GM12878 (cell line): ENCODE data around the gene RFFL. TPM values are rescaled to one million over a fixed set of nuclear protein-coding genes. Genes with fewer than 3 reads are reported as not detected.

ENCODE experiments used
- ATAC-seq: fragments of 200-7000 bp; cut with Tn5 transposase; 3 replicates; pipeline ENCODE4 v1.9.1; 2020; ENCODE audit warnings: mild to moderate bottlenecking, moderate library complexity
- BruUV-seq: library from RNA; stranded (reverse); fragments of 400-500 nt; replicated peaks from 2 replicates; lab custom pipeline; 2021; lab: Mats Ljungman, UMichigan
- CTCF ChIA-PET: fragments of 300-600 bp; sonication (Branson Sonifier 250); formaldehyde crosslinking; extraction: SDS; loops from one replicate; lab custom pipeline; 2021; ENCODE audit warnings: inconsistent platforms; lab: Yijun Ruan, JAX
- POLR2A ChIA-PET: fragments of 350-600 bp; formaldehyde crosslinking; extraction: SDS; loops from one replicate; lab custom pipeline; 2021; ENCODE audit warnings: inconsistent platforms; lab: Charles Lee
- RAD21 ChIA-PET: fragments of 300-600 bp; sonication (Branson Sonifier 250); formaldehyde crosslinking; loops from one replicate; lab custom pipeline; 2023; ENCODE audit warnings: antibody characterized with exemption; ENCODE audit not compliant: unreplicated experiment; lab: Charles Lee
- SMC1A ChIA-PET: fragments of 300-600 bp; sonication (Branson Sonifier 250); formaldehyde crosslinking; loops from one replicate; lab custom pipeline; 2023; ENCODE audit not compliant: unreplicated experiment, uncharacterized antibody; lab: Charles Lee
- DNase-seq: peaks from one replicate; pipeline ENCODE4 v3.0.0-alpha.2; 2011; ENCODE audit warnings: low read depth, low spot score
- FAIRE-seq: peaks from 3 replicates; lab custom pipeline; 2011; peaks lifted over from hg19 to GRCh38; lab: Jason Lieb, UNC
- H2AFZ ChIP-seq: 2 replicates; pipeline ENCODE4 v1.6.0; 2011; ENCODE audit warnings: low read depth, low read length, control low read depth; ENCODE audit not compliant: control insufficient read depth
- H3K27ac ChIP-seq: 2 replicates; pipeline ENCODE4 v1.5.1; 2011; ENCODE audit warnings: control low read depth; ENCODE audit not compliant: control insufficient read depth, insufficient read depth
- H3K27me3 ChIP-seq, 2 experiments: replicated peaks in 1 of 2; 2 replicates each; pipeline versions ENCODE4 v1.6.0 to v1.6.1; 2011; ENCODE audit warnings: low read length in 1 of 2; ENCODE audit not compliant: control insufficient read depth in 2 of 2, insufficient read depth in 2 of 2
- H3K36me3 ChIP-seq, 2 experiments: 2 replicates each; pipeline ENCODE4 v1.5.1; 2011; ENCODE audit warnings: low read length in 1 of 2; ENCODE audit not compliant: control insufficient read depth in 2 of 2, insufficient read depth in 2 of 2
- H3K4me1 ChIP-seq: 2 replicates; pipeline ENCODE4 v1.6.1; 2011; ENCODE audit warnings: mild to moderate bottlenecking, low read length, moderate library complexity, mixed read lengths; ENCODE audit not compliant: control insufficient read depth, insufficient read depth
- H3K4me2 ChIP-seq: 2 replicates; pipeline ENCODE4 v1.6.0; 2011; ENCODE audit warnings: control low read depth; ENCODE audit not compliant: control insufficient read depth, insufficient read depth
- H3K4me3 ChIP-seq: fragments of 200-600 bp; sonication (generic); 2 replicates; pipeline ENCODE4 v1.5.1; 2016
- H3K79me2 ChIP-seq: 2 replicates; pipeline ENCODE4 v1.6.0; 2011; ENCODE audit warnings: low read length; ENCODE audit not compliant: control insufficient read depth, insufficient read depth
- H3K9ac ChIP-seq: 2 replicates; pipeline ENCODE4 v1.8.0; 2011; ENCODE audit warnings: low read length, control low read depth, mixed read lengths; ENCODE audit not compliant: control insufficient read depth, insufficient read depth
- H3K9me3 ChIP-seq: replicated peaks from 3 replicates; pipeline ENCODE4 v1.5.1; 2011; ENCODE audit warnings: mild to moderate bottlenecking, low read length; ENCODE audit not compliant: control insufficient read depth, insufficient read depth
- H4K20me1 ChIP-seq: 2 replicates; pipeline ENCODE4 v1.6.0; 2011; ENCODE audit not compliant: control insufficient read depth, insufficient read depth
- ASH2L ChIP-seq: fragments of 300-600, 200-600 bp; sonication (generic); IDR thresholded peaks from 2 replicates; pipeline ENCODE4 v1.6.1; 2017; ENCODE audit warnings: low read depth, mild to moderate bottlenecking, borderline replicate concordance
- RFX5 ChIP-seq: IDR thresholded peaks from 2 replicates; pipeline ENCODE4 v1.6.1; 2011; ENCODE audit warnings: low read depth, low read length, improper control_type of control experiment
- SREBF2 ChIP-seq: IDR thresholded peaks from 2 replicates; pipeline ENCODE4 v1.6.1; 2012; ENCODE audit warnings: mild to moderate bottlenecking, low read length
- ZNF217 ChIP-seq: fragments of 450-650 bp; IDR thresholded peaks from 2 replicates; pipeline ENCODE4 v1.6.1; 2017; ENCODE audit warnings: antibody characterized with exemption, mild to moderate bottlenecking
- WGBS: methylation state at CpG from one replicate; pipeline ENCODE4 v1.1.6; 2016; ENCODE audit warnings: low lambda C conversion rate; ENCODE audit not compliant: insufficient replicate concordance, insufficient coverage; ENCODE audit errors: missing lambda C conversion rate; 5-methylcytosine and 5-hydroxymethylcytosine counted together
- in situ Hi-C: fragments of 300-500 bp; cut with MboI; formaldehyde crosslinking; loops from 9 replicates; pipeline ENCODE4 v1.14.3; 2018; ENCODE audit warnings: mixed read lengths
- intact Hi-C: fragments of 100-400 bp; cut with micrococcal nuclease; formaldehyde crosslinking; loops from one replicate; pipeline ENCODE4 v1.14.2; 2022; ENCODE audit not compliant: unreplicated experiment
- polyA plus RNA-seq, 11 experiments: library from polyadenylated mRNA; depleted of rRNA in 4 of 11; unstranded in 6 of 11; stranded (reverse) in 5 of 11; fragments of >200 nt; fragmentation: Nextera tagmentation in 4 of 11; fragmentation: Illumina TruSeq in 1 of 11; extraction: Ambion mirVana in 4 of 11; extraction: Trizol in 1 of 11; gene quantifications; 1 replicate in 1 of 11; 2 replicates in 10 of 11; pipeline versions ENCODE4 v1.2.1 to v1.2.3, GENCODE V29; 2011 to 2016; ENCODE audit warnings: inconsistent platforms in 2 of 11, missing spikeins in 2 of 11, low read depth in 1 of 11
- total RNA-seq, 4 experiments: library from RNA; depleted of rRNA in 3 of 4; stranded (reverse); fragments of >200 nt in 3 of 4; fragmentation: Illumina TruSeq in 1 of 4; extraction: Trizol in 1 of 4; gene quantifications; 2 replicates each; pipeline versions ENCODE4 v1.2.1 to v1.2.3, GENCODE V29; 2013 to 2021
- TF ChIP-seq, protein P1 (sequence below): fragments of 450-650 bp; IDR thresholded peaks from 2 replicates; pipeline ENCODE4 v1.6.1; 2017; ENCODE audit warnings: mild to moderate bottlenecking, moderate library complexity
- TF ChIP-seq, protein P2 (sequence below), 3 experiments: IDR thresholded peaks in 2 of 3; conservative IDR thresholded peaks in 1 of 3; 2 replicates each; pipeline ENCODE4 v1.5.1; 2011; ENCODE audit warnings: low read depth in 3 of 3, low read length in 3 of 3, mild to moderate bottlenecking in 3 of 3, control low read depth in 2 of 3, moderate library complexity in 2 of 3, inconsistent platforms in 1 of 3, mixed read lengths in 1 of 3; ENCODE audit not compliant: control insufficient read depth in 2 of 3, insufficient read depth in 1 of 3; ENCODE audit errors: extremely low read depth in 1 of 3
- TF ChIP-seq, protein P3 (sequence below): fragments of 450-650 bp; IDR thresholded peaks from 2 replicates; pipeline ENCODE4 v1.6.1; 2016; ENCODE audit warnings: mild to moderate bottlenecking, moderate library complexity, borderline replicate concordance
- TF ChIP-seq, protein P4 (sequence below): IDR thresholded peaks from 2 replicates; pipeline ENCODE4 v1.6.1; 2011; ENCODE audit warnings: low read depth, mild to moderate bottlenecking, low read length, moderate library complexity, borderline replicate concordance; ENCODE audit errors: extremely low read depth

RFFL gene
- total and polyA plus RNA-seq, 10 of the 15 experiments (the other 5 are each of a cell fraction or from before 2014, with no cell fraction given), result 4.7 to 56.1 (median 26.9) TPM

DNA sequence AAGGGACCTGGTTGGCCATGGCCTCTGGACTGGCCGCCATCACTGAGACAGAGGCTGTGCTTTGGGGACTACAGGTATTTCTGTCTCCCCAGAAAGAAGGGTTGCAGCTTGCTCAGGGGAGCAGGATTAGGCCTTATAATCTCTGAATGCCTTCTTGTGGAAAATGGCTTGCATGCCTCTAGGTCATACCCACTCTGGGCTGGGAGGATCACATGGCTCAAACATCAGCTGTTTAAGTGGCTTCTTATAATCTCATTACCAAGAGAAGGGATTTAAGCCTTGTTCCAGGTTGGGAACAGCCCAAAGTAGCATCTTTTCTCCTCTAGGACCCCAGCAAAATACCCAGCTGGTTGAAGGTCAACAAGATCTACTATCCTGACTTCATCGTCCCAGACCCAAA, 64.1 kb downstream of the RFFL start:
- ChIA-PET RAD21 (interaction anchor here (1.3 to 5.5 kb wide), 5 partner anchors 20 to 121 kb away, joined by 3 to 32 read pairs (median 4); partner anchors contain the start of genes RAD51D and RFFL), POLR2A (interaction anchor here (1.1 to 1.3 kb wide), 2 partner anchors 119 to 141 kb away, joined by 3 to 5 read pairs; no protein-coding TSS in a partner anchor), SMC1A (interaction anchor here (0.6 to 7.2 kb wide), 8 partner anchors 8 to 118 kb away, joined by 3 to 101 read pairs (median 8); partner anchors contain the start of genes RAD51D and RFFL), CTCF (interaction anchor here (0.8 to 9.8 kb wide), 17 partner anchors 9 to 123 kb away, joined by 3 to 149 read pairs (median 4); partner anchors contain the start of genes CCT6B, FNDC8, RAD51D and RFFL)
- peaks cover 21 to 25% of the 10 kb centered on the region in 2 experiments; a peak in 3 of 4 replicates for H3K36me3 ChIP-seq
- DNase-seq (no peak), ATAC-seq (no peak), FAIRE-seq (no peak)
- H3K4me1 ChIP-seq, result no peaks in the 10 kb centered on the region; the same call in 1 of the 2 replicates
- in situ Hi-C loops (loop anchor here (5.0 kb wide), 2 partner anchors 93 to 118 kb away; partner anchors contain the start of gene RAD51D), intact Hi-C loops (no loop called here)
- TF ChIP-seq RFX5, result no peak
- TF ChIP-seq, protein P1, sequence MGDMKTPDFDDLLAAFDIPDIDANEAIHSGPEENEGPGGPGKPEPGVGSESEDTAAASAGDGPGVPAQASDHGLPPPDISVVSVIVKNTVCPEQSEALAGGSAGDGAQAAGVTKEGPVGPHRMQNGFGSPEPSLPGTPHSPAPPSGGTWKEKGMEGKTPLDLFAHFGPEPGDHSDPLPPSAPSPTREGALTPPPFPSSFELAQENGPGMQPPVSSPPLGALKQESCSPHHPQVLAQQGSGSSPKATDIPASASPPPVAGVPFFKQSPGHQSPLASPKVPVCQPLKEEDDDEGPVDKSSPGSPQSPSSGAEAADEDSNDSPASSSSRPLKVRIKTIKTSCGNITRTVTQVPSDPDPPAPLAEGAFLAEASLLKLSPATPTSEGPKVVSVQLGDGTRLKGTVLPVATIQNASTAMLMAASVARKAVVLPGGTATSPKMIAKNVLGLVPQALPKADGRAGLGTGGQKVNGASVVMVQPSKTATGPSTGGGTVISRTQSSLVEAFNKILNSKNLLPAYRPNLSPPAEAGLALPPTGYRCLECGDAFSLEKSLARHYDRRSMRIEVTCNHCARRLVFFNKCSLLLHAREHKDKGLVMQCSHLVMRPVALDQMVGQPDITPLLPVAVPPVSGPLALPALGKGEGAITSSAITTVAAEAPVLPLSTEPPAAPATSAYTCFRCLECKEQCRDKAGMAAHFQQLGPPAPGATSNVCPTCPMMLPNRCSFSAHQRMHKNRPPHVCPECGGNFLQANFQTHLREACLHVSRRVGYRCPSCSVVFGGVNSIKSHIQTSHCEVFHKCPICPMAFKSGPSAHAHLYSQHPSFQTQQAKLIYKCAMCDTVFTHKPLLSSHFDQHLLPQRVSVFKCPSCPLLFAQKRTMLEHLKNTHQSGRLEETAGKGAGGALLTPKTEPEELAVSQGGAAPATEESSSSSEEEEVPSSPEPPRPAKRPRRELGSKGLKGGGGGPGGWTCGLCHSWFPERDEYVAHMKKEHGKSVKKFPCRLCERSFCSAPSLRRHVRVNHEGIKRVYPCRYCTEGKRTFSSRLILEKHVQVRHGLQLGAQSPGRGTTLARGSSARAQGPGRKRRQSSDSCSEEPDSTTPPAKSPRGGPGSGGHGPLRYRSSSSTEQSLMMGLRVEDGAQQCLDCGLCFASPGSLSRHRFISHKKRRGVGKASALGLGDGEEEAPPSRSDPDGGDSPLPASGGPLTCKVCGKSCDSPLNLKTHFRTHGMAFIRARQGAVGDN, result no peak
- TF ChIP-seq, protein P2, sequence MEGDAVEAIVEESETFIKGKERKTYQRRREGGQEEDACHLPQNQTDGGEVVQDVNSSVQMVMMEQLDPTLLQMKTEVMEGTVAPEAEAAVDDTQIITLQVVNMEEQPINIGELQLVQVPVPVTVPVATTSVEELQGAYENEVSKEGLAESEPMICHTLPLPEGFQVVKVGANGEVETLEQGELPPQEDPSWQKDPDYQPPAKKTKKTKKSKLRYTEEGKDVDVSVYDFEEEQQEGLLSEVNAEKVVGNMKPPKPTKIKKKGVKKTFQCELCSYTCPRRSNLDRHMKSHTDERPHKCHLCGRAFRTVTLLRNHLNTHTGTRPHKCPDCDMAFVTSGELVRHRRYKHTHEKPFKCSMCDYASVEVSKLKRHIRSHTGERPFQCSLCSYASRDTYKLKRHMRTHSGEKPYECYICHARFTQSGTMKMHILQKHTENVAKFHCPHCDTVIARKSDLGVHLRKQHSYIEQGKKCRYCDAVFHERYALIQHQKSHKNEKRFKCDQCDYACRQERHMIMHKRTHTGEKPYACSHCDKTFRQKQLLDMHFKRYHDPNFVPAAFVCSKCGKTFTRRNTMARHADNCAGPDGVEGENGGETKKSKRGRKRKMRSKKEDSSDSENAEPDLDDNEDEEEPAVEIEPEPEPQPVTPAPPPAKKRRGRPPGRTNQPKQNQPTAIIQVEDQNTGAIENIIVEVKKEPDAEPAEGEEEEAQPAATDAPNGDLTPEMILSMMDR (IDR thresholded peaks at IDR 0.05 in 2 of 3, conservative IDR thresholded peaks at IDR 0.05 in 1 of 3; ENCODE audit: control insufficient read depth in 2 of 3, extremely low read depth in 1 of 3, insufficient read depth in 1 of 3, low read depth in 3 of 3, low read length in 3 of 3), result no peak
- TF ChIP-seq ZNF217, result no peak
- TF ChIP-seq, protein P3, sequence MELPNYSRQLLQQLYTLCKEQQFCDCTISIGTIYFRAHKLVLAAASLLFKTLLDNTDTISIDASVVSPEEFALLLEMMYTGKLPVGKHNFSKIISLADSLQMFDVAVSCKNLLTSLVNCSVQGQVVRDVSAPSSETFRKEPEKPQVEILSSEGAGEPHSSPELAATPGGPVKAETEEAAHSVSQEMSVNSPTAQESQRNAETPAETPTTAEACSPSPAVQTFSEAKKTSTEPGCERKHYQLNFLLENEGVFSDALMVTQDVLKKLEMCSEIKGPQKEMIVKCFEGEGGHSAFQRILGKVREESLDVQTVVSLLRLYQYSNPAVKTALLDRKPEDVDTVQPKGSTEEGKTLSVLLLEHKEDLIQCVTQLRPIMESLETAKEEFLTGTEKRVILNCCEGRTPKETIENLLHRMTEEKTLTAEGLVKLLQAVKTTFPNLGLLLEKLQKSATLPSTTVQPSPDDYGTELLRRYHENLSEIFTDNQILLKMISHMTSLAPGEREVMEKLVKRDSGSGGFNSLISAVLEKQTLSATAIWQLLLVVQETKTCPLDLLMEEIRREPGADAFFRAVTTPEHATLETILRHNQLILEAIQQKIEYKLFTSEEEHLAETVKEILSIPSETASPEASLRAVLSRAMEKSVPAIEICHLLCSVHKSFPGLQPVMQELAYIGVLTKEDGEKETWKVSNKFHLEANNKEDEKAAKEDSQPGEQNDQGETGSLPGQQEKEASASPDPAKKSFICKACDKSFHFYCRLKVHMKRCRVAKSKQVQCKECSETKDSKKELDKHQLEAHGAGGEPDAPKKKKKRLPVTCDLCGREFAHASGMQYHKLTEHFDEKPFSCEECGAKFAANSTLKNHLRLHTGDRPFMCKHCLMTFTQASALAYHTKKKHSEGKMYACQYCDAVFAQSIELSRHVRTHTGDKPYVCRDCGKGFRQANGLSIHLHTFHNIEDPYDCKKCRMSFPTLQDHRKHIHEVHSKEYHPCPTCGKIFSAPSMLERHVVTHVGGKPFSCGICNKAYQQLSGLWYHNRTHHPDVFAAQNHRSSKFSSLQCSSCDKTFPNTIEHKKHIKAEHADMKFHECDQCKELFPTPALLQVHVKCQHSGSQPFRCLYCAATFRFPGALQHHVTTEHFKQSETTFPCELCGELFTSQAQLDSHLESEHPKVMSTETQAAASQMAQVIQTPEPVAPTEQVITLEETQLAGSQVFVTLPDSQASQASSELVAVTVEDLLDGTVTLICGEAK, result no peak
- TF ChIP-seq, protein P4, sequence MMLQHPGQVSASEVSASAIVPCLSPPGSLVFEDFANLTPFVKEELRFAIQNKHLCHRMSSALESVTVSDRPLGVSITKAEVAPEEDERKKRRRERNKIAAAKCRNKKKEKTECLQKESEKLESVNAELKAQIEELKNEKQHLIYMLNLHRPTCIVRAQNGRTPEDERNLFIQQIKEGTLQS, result no peak
- no peak for TF ChIP-seq ASH2L
- no peak for TF ChIP-seq SREBF2
- no peak overlapping the region for H3K4me3 ChIP-seq
- no peaks in the 10 kb centered on the region for H4K20me1 ChIP-seq
- no peak overlapping the region for H3K4me2 ChIP-seq
- H3K9ac ChIP-seq, result no peak overlapping the region
- WGBS, result 97% methylated on average over 2 of the region's 2 CpGs
- no peaks in the 10 kb centered on the region for H3K79me2 ChIP-seq
- no TSS peak for BruUV-seq
- no peak overlapping the region for H2AFZ ChIP-seq
- H3K9me3 ChIP-seq, result no peaks in the 10 kb centered on the region
- no peaks in the 10 kb centered on the region for H3K27me3 ChIP-seq
- H3K27ac ChIP-seq, result no peak overlapping the region
